GM03348 (cell line): ENCODE results near the gene FMNL3.
"Not testable (repeated sequence)": the region's sequence is repeated elsewhere in the genome, so short reads cannot be mapped to it uniquely, and the experiment has no call there.

Source experiments
- DNase-seq: peaks from one replicate; pipeline ENCODE4 v3.0.0; 2012; ENCODE audit warnings: low spot score

Gene FMNL3, protein sequence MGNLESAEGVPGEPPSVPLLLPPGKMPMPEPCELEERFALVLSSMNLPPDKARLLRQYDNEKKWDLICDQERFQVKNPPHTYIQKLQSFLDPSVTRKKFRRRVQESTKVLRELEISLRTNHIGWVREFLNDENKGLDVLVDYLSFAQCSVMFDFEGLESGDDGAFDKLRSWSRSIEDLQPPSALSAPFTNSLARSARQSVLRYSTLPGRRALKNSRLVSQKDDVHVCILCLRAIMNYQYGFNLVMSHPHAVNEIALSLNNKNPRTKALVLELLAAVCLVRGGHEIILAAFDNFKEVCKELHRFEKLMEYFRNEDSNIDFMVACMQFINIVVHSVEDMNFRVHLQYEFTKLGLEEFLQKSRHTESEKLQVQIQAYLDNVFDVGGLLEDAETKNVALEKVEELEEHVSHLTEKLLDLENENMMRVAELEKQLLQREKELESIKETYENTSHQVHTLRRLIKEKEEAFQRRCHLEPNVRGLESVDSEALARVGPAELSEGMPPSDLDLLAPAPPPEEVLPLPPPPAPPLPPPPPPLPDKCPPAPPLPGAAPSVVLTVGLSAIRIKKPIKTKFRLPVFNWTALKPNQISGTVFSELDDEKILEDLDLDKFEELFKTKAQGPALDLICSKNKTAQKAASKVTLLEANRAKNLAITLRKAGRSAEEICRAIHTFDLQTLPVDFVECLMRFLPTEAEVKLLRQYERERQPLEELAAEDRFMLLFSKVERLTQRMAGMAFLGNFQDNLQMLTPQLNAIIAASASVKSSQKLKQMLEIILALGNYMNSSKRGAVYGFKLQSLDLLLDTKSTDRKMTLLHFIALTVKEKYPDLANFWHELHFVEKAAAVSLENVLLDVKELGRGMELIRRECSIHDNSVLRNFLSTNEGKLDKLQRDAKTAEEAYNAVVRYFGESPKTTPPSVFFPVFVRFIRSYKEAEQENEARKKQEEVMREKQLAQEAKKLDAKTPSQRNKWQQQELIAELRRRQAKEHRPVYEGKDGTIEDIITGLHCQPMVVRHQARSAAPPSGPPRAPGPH

DNA sequence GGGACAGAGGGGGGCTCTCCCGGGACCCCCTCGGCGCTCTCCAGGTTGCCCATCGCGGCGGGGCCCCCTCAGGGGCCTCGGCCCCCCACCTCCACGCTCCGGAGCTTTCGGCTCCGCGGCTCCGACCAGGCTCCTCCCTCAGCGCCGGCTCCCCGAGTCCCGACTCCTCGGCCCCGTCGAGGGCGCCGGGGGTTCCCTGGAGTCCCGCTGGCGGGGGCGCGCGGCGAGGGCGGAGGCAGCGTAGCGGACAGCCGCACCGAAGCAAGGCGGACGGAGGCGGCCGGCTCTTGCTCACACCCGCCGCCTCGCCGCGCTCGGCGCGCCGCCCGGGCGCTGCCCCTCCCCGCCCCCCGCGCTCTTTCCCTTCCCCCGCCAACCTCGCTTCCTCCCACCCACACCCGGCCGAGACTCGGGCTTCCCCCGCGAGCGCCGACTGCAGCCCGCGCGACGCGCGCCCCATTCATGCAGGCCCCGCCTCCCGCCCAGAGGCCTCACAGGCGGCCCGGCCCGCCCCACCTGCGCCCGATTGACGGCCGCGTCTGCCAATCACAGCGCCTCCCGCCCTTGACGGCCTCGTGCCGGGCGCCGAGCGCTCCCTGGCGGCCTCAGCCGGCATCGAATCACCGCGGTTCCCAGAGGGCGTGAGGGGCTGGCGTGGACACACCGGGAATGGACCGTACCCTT, at the start of gene FMNL3:
TSS of gene FMNL3 (minus strand) at position 278 of the 684 bp plus-strand sequence. CDS start at position 53, 225 bp downstream.
- peak; percentile 100 for DNase-seq

DNA sequence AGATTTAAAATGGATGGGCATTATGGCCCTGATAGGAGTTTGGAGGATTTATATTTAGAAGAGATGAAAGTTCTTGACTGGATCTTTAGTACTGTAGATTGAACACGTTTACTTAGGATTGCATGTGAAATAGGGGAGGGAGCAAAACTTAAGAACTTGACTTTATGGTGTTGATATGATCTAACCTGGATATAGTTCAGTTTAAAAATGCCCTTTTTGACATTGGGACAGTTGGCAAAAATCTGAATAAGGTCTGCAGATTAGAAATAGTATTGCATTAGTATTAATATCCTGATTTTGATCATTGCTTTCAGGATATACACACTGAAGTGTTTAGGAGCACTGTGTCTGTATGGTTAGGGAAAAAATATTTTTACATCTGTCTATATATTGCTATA, 43.8 kb upstream of the FMNL3 start:
- no peak for DNase-seq

DNA sequence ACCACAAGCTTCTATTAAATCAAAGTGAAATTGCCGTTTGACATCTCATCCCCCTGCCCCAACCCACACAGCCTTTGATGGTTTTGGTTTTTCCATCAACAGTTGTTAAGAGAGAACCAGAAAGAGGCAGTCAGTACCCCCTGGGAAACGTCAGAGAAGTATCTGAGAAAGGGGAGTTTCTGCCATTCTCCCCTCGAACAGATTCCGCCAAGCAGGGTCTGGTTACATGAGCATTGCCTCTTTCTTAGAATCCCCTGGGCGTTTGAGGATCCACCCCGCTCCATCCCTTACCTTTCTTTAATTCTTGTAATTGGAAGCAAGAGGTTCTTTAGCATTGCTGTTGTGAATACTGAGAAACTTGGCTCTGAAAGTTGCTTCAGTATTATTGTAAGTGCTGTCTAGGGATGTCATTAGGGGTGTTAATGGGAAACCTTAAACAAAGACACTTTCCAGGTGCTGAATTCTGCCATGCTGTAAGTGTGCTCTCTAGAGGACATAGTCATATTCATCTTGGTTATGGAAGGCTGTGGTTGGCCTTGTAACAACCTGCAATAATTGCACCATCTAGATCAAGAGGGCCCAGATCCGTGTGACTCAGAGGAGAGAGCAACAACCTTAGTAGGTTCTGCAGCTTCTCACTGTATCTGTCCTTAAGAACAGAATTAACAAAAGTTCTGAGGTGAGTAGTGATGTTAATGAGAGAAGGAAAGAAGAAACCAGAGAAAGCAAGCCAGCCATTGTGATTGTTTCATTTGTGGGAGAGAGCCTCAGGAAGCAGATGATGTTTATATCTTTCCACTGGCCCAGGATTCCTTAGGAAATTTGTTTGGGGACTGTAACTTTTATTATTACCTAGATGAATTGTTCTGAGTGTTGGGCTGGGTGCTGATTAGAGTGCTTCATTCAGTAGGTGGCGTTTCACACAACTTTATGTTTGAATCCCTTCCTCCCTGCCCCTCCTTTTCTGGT, 43.1 kb upstream of the FMNL3 start:
- peak; percentile 38 for DNase-seq

DNA sequence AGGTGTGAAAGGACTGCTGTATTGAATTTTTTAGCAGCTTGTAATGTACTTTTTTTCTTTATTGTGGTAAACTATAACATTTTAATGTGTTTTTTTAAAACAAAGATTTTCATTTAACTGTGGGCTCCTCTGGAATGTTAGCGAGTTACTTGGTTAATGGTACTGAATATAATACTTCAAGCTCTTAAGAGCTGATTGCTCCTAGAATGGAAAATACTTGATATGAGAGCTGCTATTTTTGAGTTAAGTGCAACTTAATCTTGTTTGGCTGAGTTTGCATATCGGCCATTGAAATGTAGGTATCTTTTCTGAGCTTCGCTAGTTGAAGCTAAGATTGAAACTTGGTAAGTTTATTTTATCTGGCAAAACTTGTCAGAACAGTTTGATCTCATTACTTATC, 41.6 kb upstream of the FMNL3 start:
- DNase-seq = no peak

DNA sequence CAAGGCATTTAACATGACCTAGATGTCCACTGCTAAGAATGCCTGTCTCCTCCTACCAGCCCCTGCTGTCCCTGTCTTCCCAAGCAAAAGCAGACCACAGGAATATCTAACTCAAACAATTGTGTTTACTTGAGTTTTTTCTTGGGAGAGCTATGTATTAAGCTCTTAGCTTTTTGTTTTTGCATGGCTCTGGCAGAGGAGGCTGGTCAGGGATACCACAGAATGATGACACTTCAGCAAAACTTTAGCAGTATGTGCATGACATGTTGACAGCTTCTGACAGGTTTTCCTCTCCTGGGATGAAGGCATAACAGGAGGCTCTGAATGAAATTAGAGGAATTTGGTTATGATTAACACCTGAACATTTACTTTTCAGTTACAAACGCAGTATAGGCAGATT, 41.1 kb upstream of the FMNL3 start:
- DNase-seq = no peak

DNA sequence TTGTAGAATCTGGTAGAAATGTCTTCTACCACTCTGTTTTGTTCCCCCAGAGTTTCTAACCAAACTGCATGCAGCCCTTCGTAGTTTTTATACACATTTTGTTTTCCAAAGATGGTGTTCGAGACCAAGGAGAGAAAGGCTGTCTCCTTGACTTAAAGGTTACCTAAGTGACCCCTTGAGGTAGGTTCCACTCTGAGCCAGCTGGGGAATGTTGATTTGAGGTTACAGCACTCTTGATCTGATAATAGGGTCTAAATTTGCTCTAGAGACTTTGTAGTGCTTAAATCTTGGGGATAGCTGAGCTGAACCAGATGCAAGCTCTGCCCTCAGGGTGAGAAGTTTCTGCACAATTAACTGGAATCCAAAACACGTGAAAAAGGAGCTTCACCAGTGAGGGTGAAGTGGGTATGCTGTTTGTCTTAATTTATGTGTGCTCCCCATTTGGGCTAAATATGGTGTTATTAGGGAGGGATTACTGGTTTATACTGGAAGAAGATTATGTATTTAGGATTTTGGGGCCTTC, 37.2 kb upstream of the FMNL3 start:
- DNase-seq = no peak

DNA sequence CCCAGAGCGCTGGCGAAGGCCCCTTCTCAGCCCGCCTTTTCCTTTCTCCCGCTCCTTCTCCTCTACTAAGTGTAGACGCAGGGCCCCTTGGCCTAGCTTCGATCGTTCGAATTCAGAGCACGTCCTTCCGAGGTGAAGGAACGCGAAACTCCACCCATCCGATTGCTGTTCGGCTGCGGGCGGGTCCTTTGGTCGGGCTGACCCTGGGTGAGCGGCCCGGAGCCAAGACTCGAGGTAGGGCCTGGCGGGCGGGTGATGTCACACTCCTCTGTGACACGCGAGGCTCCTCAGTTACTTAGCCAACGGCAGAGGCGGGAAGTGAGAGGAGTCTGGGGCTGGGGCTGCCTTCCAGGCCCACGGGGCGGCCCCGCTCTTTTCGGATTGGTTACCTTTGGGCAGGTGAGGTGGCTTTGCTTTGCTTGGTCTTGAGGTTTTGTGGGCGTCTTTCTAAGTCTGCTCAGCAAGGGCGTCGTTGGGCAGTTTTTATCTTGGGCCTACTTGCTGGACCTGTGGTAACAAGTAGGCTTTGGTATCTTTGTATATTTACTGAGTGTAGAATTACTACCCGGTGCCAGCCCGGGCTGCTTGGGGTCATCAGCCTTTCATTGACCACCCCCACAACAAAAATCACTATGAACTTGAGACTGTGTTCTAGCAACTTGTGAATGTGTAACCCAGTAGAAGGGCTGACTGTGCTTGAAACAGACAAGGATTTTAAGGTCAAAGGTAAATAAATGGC, 34.8 kb upstream of the FMNL3 start:
- DNase-seq = peak; percentile 86

DNA sequence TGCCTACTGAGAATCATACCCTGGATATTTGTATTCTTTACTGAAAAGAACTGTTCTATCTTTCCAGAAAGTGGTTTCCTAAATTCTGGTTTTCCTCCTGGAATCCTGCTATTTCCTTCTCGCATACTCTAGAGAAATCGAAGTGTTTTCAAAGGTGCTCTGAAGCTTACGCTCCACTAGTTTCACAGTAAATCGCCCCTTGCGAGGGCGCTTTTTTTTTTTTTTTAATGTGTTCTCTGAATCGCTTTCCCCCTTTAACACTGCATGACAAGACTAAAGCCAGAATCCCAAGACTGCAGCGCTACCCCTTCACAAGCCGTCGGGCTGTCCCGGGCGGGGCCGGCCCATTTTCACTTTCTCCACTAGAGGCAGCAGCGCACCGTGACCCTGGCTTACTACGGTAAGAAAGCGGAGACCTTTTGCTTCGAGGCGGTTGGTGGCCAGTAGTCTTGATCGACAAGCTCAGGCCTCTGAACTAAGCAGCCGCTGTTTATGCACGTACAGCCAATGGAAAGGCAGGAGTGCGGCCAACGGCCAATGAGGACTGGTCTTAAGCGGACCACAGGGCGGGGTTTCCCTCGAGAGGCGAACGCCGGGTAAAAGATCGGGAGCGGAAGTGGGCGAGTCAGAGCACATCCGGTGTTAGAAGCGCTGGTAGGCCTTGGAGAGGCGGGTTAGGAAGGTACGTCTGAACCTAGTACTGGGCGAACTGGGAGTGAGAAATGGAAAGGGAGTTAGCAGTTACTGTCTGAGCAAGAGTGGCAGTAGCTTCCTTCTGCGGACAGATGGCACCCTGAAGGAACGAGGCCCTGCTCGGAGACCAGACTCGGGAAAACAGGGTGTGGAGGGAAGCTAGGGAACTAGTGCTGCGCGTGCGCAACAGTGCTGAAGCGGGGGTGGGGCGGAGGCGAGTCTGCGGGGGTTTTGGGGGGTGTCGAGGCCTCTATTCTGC, 34.0 kb upstream of the FMNL3 start, which contains the start of gene TMBIM6:
TSS of gene TMBIM6 (plus strand) at position 628 of the 952 bp plus-strand sequence. CDS start 10,937 bp downstream, outside the sequence.
- peak; percentile 97 for DNase-seq

DNA sequence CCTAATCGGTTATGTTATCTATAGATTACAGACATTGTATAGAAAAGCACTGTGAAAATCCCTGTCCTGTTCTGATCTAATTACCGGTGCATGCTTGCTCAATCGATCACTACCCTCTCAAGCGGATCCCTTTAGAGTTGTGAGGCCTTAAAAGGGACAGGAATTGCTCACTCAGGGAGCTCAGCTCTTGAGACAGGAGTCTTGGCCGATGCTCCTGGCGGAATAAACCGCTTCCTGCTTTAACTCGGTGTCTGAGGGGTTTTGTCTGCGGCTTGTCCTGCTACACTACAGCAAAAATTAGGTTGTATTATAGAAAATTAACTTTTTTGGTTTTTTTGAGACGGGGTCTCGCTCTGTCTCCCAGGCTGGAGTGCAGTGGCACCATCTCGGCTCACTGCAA, 33.1 kb upstream of the FMNL3 start:
- not testable (repeated sequence) for DNase-seq

DNA sequence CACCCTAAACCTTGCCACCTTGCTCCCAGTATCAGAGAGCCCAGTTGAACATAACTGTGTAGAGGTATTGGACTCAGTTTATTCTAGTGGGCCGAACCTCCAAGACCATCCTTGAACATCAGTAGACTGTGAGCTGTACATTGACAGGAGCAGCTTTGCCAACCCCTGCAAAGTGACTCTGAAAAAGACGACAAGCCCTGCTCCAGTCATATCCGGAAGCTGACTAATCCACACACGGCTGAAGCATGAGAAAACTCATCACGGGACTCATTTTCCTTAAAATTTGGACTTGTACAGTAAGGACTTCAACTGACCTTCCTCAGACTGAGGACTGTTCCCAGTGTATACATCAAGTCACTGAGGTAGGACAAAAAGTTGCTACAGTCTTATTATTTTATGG, 31.5 kb upstream of the FMNL3 start:
- DNase-seq = peak; percentile 17

DNA sequence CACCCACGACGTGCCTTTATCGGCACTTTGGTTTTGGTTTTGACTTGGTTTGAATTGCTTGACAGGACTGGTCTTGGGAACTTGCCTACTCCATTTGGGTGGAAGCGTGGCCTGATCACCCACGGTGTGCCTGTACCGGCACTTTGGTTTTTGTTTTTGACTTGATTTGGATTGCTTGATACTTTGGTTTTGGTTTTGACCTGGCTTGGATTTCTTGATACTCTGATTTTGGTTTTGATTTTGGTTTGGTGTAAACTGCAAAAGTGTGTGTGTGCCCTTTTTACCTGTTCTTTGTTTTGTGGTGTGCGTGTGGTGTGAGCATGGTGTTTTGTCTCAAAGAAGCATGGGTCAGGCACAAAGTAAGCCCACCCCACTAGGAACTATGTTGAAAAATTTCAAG, 27.7 kb upstream of the FMNL3 start:
- not testable (repeated sequence) for DNase-seq

DNA sequence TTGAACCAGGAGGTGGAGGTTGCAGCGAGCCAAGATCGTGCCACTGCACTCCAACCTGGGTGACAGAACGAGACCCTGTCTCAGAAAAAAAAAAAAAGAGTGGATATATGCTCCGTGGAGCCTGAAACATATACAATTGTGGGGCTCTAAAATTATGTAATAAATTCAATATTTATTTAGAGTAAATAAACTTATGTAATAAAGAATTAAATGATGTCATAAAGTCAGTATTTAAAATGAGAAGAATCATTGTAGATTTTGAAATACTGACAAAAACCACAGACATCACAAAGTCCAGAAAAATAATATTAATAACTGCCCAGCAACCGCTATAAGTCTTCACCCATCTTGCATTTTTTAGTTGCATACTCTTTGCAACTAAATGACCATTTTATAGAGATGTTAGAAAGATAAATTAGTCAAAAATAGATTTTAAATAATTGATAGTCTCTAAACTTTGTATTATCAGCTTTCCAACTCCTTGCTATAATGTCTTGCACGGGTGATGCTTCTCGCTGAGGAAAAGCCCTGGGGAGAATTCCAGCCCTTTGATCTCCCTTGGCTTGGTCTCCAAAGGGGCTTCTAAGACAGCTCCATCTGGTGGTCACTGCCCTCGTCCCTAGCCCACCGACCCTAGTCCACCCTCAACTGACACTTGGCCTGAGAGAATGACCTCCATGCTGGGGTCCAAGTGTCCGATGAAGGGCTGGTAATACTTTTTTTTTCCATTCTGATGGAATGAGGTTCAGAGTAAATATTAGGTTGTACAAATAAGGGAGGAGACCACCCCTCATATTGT, 26.2 kb upstream of the FMNL3 start:
- DNase-seq = no peak

DNA sequence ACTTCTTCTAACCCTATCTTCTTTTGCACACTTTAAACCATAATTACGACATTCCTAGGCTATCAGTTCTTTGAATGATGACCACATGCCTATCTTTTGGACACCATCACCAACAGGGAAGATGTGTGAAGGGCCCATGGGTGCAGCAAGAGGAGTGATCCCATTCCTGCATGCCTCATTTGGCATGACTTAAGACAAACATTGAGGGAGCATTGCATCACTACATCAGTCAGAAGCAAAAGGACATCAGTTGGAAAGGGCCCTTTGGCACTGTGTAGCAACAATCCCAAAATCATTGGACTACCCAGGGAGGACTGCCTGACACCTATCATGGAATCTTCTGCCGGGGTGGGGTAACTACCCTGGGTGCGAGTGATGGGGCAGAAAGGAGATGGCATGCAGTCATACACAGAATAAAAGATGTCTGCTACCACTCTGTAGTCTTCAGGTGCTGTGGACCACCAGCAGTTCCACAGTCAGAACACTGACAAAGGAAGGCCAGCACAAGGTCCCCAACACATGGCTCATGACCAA, 23.4 kb upstream of the FMNL3 start:
- DNase-seq = peak; percentile 8

DNA sequence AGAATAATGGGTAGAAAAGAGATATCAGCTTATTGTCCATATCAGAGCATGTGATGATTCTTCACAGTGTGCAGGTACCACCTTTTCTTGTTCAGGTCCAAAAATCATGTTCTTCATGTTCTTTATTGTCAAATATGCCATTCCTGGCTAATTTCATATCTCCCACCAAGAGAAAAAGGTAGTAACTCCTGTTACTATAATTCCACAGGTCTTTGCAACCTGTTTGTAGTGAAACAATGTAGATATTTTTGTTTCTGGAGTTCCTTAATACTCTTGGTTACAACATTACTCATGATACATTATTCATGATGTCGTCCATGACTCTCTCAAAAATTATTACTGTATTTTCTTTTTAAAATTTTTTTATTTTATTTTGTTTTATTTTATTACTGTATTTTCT, 22.8 kb upstream of the FMNL3 start:
- DNase-seq = no peak

DNA sequence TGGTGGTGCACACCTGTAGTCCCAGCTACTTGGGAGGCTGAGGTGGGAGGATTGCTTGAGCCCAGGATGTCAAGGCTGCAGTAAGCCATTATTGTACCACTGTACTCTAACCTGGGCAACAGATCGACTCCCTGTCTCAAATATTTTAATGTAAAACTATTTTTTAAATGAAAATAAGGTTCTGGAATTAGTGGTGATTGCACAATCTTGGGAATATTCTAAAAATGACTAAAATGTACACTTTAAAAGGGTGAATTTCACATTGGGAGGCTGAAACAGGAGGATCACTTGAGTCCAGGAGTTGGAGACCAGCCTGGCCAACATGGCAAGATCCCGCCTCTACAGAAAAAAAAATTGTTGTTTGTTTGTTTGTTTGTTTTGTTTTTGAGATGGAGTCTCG, 21.2 kb upstream of the FMNL3 start:
- no peak for DNase-seq

DNA sequence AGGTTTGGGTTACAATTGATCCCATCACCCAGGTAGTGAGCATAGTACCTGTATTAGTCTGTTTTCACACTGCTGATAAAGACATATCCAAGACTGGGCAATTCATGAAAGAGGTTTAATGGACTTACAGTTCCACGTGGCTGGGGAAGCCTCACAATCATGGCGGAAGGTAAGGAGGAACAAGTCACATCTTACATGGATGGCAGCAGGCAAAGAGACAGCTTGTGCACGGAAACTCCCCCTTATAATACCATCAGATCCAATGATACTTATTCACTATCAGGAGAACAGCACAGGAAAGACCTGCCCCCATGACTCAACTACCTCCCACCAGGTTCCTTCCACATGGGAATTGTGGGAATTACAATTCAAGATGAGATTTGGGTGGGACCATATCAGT, 14.2 kb upstream of the FMNL3 start:
- DNase-seq = not testable (repeated sequence)

DNA sequence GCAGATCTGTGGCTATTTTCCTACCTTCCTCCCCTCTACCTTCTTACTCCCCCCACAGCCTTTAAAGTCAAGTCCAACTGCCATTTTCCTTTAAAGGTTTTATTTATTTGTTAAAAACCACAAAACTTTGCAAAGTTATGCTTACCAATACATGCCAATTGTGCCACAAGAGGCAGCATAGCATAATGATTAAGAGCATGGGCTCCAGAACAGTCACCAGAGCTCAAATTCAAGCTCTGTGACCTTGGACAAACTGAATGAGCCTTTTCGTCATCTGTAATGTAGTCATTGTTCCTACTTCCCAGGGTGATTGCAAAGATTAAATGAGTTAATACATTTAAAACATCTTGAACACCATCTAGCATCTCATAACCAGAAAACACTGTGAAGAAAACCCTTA, 13.0 kb upstream of the FMNL3 start:
- DNase-seq = no peak

DNA sequence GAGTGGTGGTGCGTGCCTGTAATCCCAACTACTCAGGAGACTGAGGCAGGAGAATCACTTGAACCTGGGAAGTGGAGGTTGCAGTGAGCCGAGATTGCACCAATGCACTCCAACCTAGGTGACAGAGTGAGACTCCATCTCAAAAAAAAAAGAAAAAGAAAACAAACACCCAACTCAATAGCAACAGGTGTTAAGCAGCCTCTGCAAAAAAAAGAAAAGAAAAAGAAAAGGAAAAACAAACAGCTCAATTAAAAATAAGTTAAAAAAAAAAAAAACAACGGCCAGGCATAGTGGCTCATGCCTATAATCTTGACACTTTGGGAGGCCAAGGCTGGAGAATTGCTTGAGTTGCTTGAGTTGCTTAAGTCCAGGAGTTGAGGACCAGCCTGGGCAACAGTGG, 10.6 kb upstream of the FMNL3 start:
- not testable (repeated sequence) for DNase-seq
